ENCODE results near the gene ZNF669. TPM values are rescaled to one million over a fixed set of nuclear protein-coding genes. Genes with fewer than 3 reads are reported as not detected.
"Not testable (repeated sequence)": the region's sequence is repeated elsewhere in the genome, so short reads cannot be mapped to it uniquely, and the experiment has no call there.

The ZNF669 gene
- total RNA-seq (2022) (8.3 and 9.1 TPM in 2 replicates), Bru-seq, nascent RNA (percentile 90 among the genes with signal in this experiment), BruChase-seq, experiment 1, labeled RNA remaining after a 2-hour chase (percentile 80 among the genes with signal in this experiment), BruChase-seq, experiment 2, labeled RNA remaining after a 6-hour chase (percentile 73 among the genes with signal in this experiment)
- long read RNA-seq, partial matches to known transcripts, result 0 of 4 reads
- long read RNA-seq, other reads (novel, unspliced or antisense), result 0 of 4 reads

DNA sequence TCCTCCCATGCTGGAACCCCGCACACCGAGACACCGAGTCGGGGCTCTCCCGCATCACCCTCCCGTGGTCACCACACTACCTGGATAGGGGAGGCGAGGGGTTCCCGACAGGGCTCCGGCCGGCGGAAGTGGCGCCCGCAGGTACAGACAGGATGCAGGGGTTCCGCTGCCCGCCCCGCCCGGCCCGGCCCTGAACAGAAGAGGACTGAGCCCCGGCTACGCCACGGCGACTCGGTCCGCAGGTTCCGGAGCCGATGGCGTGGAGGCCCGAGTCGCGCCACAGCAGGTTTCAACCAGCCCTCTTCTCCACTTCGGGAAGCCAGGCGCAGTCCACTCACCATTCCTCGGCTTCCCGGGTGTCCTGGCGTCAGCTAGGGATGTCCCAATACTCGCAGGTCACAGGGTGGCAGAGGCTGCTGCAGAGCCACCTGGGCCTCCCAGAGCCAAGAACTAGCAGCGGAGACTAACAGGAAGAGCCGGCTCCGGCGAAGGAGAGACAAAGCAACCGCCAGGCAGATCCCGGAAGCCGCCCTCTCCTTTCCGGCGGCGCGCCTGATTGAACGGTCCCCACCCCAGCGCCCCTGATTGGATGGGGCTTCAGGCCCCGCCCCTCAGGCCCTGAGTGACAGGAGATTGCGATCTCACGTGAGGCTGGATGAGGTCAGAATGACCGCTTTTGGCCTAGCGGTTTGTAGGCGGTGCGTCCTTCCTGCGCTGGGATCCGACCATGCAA is at the start of gene ZNF669:
Gene ZNF669, minus strand, starts transcription at position 498 of the 733 bp plus-strand sequence. Its CDS starts 157 bp downstream, at position 341.
- ChIA-PET POLR2A (no interaction called here), CTCF (no interaction called here)
- Mint-ChIP-seq H3K27me3 (ENCODE audit: insufficient read depth, unreplicated experiment) (no peaks in the 10 kb centered on the region), H3K36me3 (ENCODE audit: insufficient read depth, unreplicated experiment) (peaks cover 43% of the 10 kb centered on the region), H3K4me1 (ENCODE audit: low read depth, unreplicated experiment) (no peaks in the 10 kb centered on the region), H3K27ac (ENCODE audit: unreplicated experiment) (peak within 1 kb of the TSS; percentile 64), H3K9me3 (ENCODE audit: unreplicated experiment) (no peaks in the 10 kb centered on the region), H3K4me3 (ENCODE audit: unreplicated experiment) (peak within 1 kb of the TSS; percentile 83)
- DNase-seq, result peak; percentile 97 to 98
- Histone ChIP-seq H3K27me3 (replicated peaks; ENCODE audit: control insufficient read depth, insufficient read depth, low read length) (no peaks in the 10 kb centered on the region), H3K4me1 (no peaks in the 10 kb centered on the region), H3K4me3 (ENCODE audit: low read depth, low read length) (peak within 1 kb of the TSS; percentile 53), H3K36me3 (ENCODE audit: control insufficient read depth, insufficient read depth, low read length) (peaks cover 8% of the 10 kb centered on the region), H3K9me3 (peaks cover 26% of the 10 kb centered on the region)
- intact Hi-C loops (cut with micrococcal nuclease; ENCODE audit: unreplicated experiment), result loop anchor here (1.0 to 5.0 kb wide), 4 partner anchors 26 to 172 kb away; partner anchors contain the start of genes ZNF670 and ZNF695
- TF ChIP-seq, protein P1, sequence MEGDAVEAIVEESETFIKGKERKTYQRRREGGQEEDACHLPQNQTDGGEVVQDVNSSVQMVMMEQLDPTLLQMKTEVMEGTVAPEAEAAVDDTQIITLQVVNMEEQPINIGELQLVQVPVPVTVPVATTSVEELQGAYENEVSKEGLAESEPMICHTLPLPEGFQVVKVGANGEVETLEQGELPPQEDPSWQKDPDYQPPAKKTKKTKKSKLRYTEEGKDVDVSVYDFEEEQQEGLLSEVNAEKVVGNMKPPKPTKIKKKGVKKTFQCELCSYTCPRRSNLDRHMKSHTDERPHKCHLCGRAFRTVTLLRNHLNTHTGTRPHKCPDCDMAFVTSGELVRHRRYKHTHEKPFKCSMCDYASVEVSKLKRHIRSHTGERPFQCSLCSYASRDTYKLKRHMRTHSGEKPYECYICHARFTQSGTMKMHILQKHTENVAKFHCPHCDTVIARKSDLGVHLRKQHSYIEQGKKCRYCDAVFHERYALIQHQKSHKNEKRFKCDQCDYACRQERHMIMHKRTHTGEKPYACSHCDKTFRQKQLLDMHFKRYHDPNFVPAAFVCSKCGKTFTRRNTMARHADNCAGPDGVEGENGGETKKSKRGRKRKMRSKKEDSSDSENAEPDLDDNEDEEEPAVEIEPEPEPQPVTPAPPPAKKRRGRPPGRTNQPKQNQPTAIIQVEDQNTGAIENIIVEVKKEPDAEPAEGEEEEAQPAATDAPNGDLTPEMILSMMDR (IDR thresholded peaks at IDR 0.05; ENCODE audit: insufficient read depth in 1 of 2, low read depth in 1 of 2, low read length in 1 of 2, severe bottlenecking in 1 of 2, unreplicated experiment in 1 of 2), result no peak
- BruUV-seq (replicated peaks), result no TSS peak

DNA sequence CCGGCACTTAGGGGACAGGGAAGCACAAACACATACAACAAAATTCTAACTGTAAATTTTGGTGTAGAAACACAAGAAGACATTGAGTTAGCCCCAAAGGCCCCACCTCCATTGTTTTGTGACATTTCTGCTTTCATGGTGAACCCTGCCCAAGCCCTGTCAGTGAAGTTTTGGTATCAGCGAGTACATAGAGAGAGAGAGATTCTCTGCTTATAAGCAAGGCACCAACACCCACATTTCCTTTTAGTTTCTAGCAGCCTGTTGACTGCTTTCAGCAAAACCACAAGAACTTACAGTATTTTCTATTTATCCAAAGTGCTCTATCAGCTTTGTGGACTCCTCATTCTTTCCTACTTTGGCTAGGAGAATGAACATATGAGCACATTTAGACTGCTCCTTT is 43.6 kb upstream of the ZNF669 start:
- H3K4me3 ChIP-seq (ENCODE audit: low read depth, low read length), result no peak overlapping the region
- no peaks in the 10 kb centered on the region for H3K27me3 Mint-ChIP-seq (ENCODE audit: insufficient read depth, unreplicated experiment)
- H3K4me3 Mint-ChIP-seq (ENCODE audit: unreplicated experiment), result no peak overlapping the region
- no peaks in the 10 kb centered on the region for H3K27me3 ChIP-seq (replicated peaks; ENCODE audit: control insufficient read depth, insufficient read depth, low read length)
- no TSS peak for BruUV-seq (replicated peaks)
- DNase-seq, result no peak
- CTCF ChIA-PET, result no interaction called here
- POLR2A ChIA-PET, result no interaction called here
- H3K9me3 ChIP-seq, result peaks cover 34% of the 10 kb centered on the region
- no peak overlapping the region for H3K27ac Mint-ChIP-seq (ENCODE audit: unreplicated experiment)
- peaks cover 7% of the 10 kb centered on the region for H3K36me3 ChIP-seq (ENCODE audit: control insufficient read depth, insufficient read depth, low read length)
- TF ChIP-seq, protein P1 (IDR thresholded peaks at IDR 0.05; ENCODE audit: insufficient read depth in 1 of 2, low read depth in 1 of 2, low read length in 1 of 2, severe bottlenecking in 1 of 2, unreplicated experiment in 1 of 2), result no peak
- peaks cover 45% of the 10 kb centered on the region for H3K9me3 Mint-ChIP-seq (ENCODE audit: unreplicated experiment)
- H3K36me3 Mint-ChIP-seq (ENCODE audit: insufficient read depth, unreplicated experiment), result peaks cover 86% of the 10 kb centered on the region
- intact Hi-C loops (cut with micrococcal nuclease; ENCODE audit: unreplicated experiment), result no loop called here
- H3K4me1 Mint-ChIP-seq (ENCODE audit: low read depth, unreplicated experiment), result no peaks in the 10 kb centered on the region
- H3K4me1 ChIP-seq, result no peaks in the 10 kb centered on the region

DNA sequence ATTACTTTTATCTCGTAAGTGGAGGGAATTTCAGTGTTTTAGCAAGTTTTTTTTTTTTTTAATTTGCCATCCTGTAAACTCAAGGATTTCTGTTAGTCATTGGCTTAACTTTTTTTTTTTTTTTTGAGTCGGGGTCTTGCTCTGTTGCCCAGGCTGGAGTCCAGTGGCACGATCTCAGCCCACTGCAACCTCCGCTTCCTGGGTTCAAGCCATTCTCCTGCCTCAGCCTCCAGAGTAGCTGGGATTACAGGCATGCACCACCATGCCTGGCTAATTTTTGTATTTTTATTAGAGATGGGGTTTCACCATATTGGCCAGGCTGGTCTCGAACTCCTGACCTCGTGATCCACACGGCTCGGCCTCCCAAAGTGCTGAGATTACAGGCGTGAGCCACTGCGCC is 43.0 kb upstream of the ZNF669 start:
- POLR2A ChIA-PET; H3K36me3 ChIP-seq (ENCODE audit: control insufficient read depth, insufficient read depth, low read length); H3K27me3 ChIP-seq (replicated peaks; ENCODE audit: control insufficient read depth, insufficient read depth, low read length); H3K27ac Mint-ChIP-seq (ENCODE audit: unreplicated experiment); CTCF ChIA-PET; H3K27me3 Mint-ChIP-seq (ENCODE audit: insufficient read depth, unreplicated experiment); DNase-seq; H3K4me1 ChIP-seq; H3K4me3 Mint-ChIP-seq (ENCODE audit: unreplicated experiment); H3K4me3 ChIP-seq (ENCODE audit: low read depth, low read length); BruUV-seq (replicated peaks); intact Hi-C loops (cut with micrococcal nuclease; ENCODE audit: unreplicated experiment); H3K4me1 Mint-ChIP-seq (ENCODE audit: low read depth, unreplicated experiment): not testable (repeated sequence)
- Mint-ChIP-seq H3K36me3 (ENCODE audit: insufficient read depth, unreplicated experiment) (peaks cover 88% of the 10 kb centered on the region), H3K9me3 (ENCODE audit: unreplicated experiment) (peaks cover 52% of the 10 kb centered on the region)
- H3K9me3 ChIP-seq, result peaks cover 39% of the 10 kb centered on the region

All from Caco-2 (cell line).